Limb (tissue), 2 donors: ENCODE measurements around the gene TACC2.

Experiments used
- DNase-seq, 2 donors: peaks; one replicate each; pipeline ENCODE4 v3.0.0-alpha.2; 2016; ENCODE audit errors: extremely low spot score in 2 of 2

The TACC2 gene

GRCh38 chr10:122143238-122143841 lies 154.4 kb downstream of the TACC2 start:
- DNase-seq: no peak

- no peak for DNase-seq
Measured at GRCh38 chr10:122144199-122144598, 155.2 kb downstream of the TACC2 start.

GRCh38 chr10:122145113-122145512 lies 156.2 kb downstream of the TACC2 start:
- DNase-seq: no peak

GRCh38 chr10:122147663-122148062 lies 158.7 kb downstream of the TACC2 start:
- peak; percentile 81 to 83 for DNase-seq

- DNase-seq: peak in 1 of 2 donors; percentile 75
Measured at GRCh38 chr10:122148876-122149560, 160.1 kb downstream of the TACC2 start.

GRCh38 chr10:122149561-122150505 lies 160.9 kb downstream of the TACC2 start:
- DNase-seq: peak; percentile 82 to 84

- no peak for DNase-seq
Measured at GRCh38 chr10:122151121-122151694, 162.2 kb downstream of the TACC2 start.

GRCh38 chr10:122152544-122152943 lies 163.6 kb downstream of the TACC2 start:
- peak in 1 of 2 donors; percentile 76 for DNase-seq

GRCh38 chr10:122154031-122154544 lies 165.1 kb downstream of the TACC2 start:
- no peak for DNase-seq

- DNase-seq: peak in 1 of 2 donors; percentile 54
Measured at GRCh38 chr10:122154545-122155366, 165.8 kb downstream of the TACC2 start.

- DNase-seq: no peak
Measured at GRCh38 chr10:122157451-122157850, 168.5 kb downstream of the TACC2 start.

GRCh38 chr10:122158362-122158761 lies 169.4 kb downstream of the TACC2 start:
- no peak for DNase-seq

- DNase-seq: peak in 1 of 2 donors; percentile 62
Measured at GRCh38 chr10:122159141-122159970, 170.4 kb downstream of the TACC2 start.

GRCh38 chr10:122161795-122162194 lies 172.8 kb downstream of the TACC2 start:
- no peak for DNase-seq

- no peak for DNase-seq
Measured at GRCh38 chr10:122162671-122163173, 173.8 kb downstream of the TACC2 start.

GRCh38 chr10:122163174-122164022 lies 174.4 kb downstream of the TACC2 start:
- DNase-seq: peak in 1 of 2 donors; percentile 90

- DNase-seq: peak in 1 of 2 donors; percentile 77
Measured at GRCh38 chr10:122164023-122164601, 175.1 kb downstream of the TACC2 start.
